GM20431 (cell line): ENCODE measurements around the gene TGFBI.

Experiments
- in situ Hi-C: fragments of 300-500 bp; cut with MseI, MboI; formaldehyde crosslinking; loops from one replicate; pipeline ENCODE4 v1.15.0; 2020; ENCODE audit warnings: low sequenced_read_pairs; ENCODE audit not compliant: unreplicated experiment

Gene TGFBI

GRCh38 chr5:136022965-136023364 lies 5.8 kb upstream of the TGFBI start:
- in situ Hi-C loops: no loop called here

GRCh38 chr5:136023958-136024541 lies 4.7 kb upstream of the TGFBI start:
- in situ Hi-C loops: no loop called here

GRCh38 chr5:136025900-136026299 lies 2.9 kb upstream of the TGFBI start:
- in situ Hi-C loops: no loop called here

- in situ Hi-C loops: no loop called here
These were observed 2.2 kb upstream of the TGFBI start for GRCh38 chr5:136026636-136027035.

- in situ Hi-C loops: no loop called here
These were observed 1.5 kb upstream of the TGFBI start for GRCh38 chr5:136027311-136027710.

GRCh38 chr5:136028090-136028489 lies 698 bp upstream of the TGFBI start:
- in situ Hi-C loops: no loop called here

GRCh38 chr5:136030252-136030651 lies 1.5 kb downstream of the TGFBI start:
- in situ Hi-C loops: no loop called here

- in situ Hi-C loops: no loop called here
These were observed 2.3 kb downstream of the TGFBI start for GRCh38 chr5:136030956-136031611.

GRCh38 chr5:136031711-136032110 lies 2.9 kb downstream of the TGFBI start:
- in situ Hi-C loops: no loop called here

- in situ Hi-C loops: no loop called here
These were observed 3.8 kb downstream of the TGFBI start for GRCh38 chr5:136032564-136032963.

- in situ Hi-C loops: no loop called here
These were observed 4.4 kb downstream of the TGFBI start for GRCh38 chr5:136033234-136033633.

- in situ Hi-C loops: no loop called here
These were observed 5.1 kb downstream of the TGFBI start for GRCh38 chr5:136033848-136034247.

- in situ Hi-C loops: no loop called here
These were observed 5.7 kb downstream of the TGFBI start for GRCh38 chr5:136034492-136034891.

GRCh38 chr5:136034984-136035383 lies 6.2 kb downstream of the TGFBI start:
- in situ Hi-C loops: no loop called here

GRCh38 chr5:136035837-136036236 lies 7.0 kb downstream of the TGFBI start:
- in situ Hi-C loops: no loop called here

GRCh38 chr5:136036293-136036911 lies 7.6 kb downstream of the TGFBI start:
- in situ Hi-C loops: no loop called here

- in situ Hi-C loops: no loop called here
These were observed 8.4 kb downstream of the TGFBI start for GRCh38 chr5:136037001-136037705.

GRCh38 chr5:136038635-136039034 lies 9.8 kb downstream of the TGFBI start:
- in situ Hi-C loops: no loop called here

- in situ Hi-C loops: no loop called here
These were observed 10.4 kb downstream of the TGFBI start for GRCh38 chr5:136039202-136039601.

GRCh38 chr5:136040746-136041415 lies 12.1 kb downstream of the TGFBI start:
- in situ Hi-C loops: no loop called here

- in situ Hi-C loops: no loop called here
These were observed 13.4 kb downstream of the TGFBI start for GRCh38 chr5:136042156-136042555.
